Loucy (cell line): Measurements from ENCODE around the gene SYT13.

Source experiments
- H2AFZ ChIP-seq: fragments of 200-600 bp; sonication (generic); 2 replicates; pipeline ENCODE4 v1.6.0; 2016; ENCODE audit warnings: antibody characterized with exemption, mild to moderate bottlenecking, low read length, moderate library complexity
- H3F3A ChIP-seq: fragments of 200-600 bp; 2 replicates; pipeline ENCODE4 v1.6.0; 2016; ENCODE audit warnings: antibody characterized with exemption, low read depth, mild to moderate bottlenecking
- H3K27me3 ChIP-seq: fragments of 200-600 bp; sonication (generic); 2 replicates; pipeline ENCODE4 v1.6.1; 2014; ENCODE audit warnings: low read length, mild to moderate bottlenecking; ENCODE audit not compliant: insufficient read depth, poor library complexity, severe bottlenecking
- H3K36me3 ChIP-seq: fragments of 200-600 bp; sonication (generic); 2 replicates; pipeline ENCODE4 v1.6.1; 2016; ENCODE audit warnings: low read length; ENCODE audit not compliant: insufficient read depth
- H3K4me1 ChIP-seq: fragments of 200-600 bp; sonication (generic); 2 replicates; pipeline ENCODE4 v1.5.1; 2014; ENCODE audit warnings: low read length, mild to moderate bottlenecking; ENCODE audit not compliant: insufficient read depth, poor library complexity, severe bottlenecking
- H3K4me2 ChIP-seq: fragments of 200-600 bp; sonication (generic); 2 replicates; pipeline ENCODE4 v1.6.0; 2014; ENCODE audit warnings: antibody characterized with exemption, low read length, low read depth, mild to moderate bottlenecking; ENCODE audit not compliant: poor library complexity, severe bottlenecking
- H3K4me3 ChIP-seq: fragments of 200-600 bp; sonication (generic); 2 replicates; pipeline ENCODE4 v1.5.1; 2014; ENCODE audit warnings: low read length, mild to moderate bottlenecking, mixed read lengths; ENCODE audit not compliant: poor library complexity, severe bottlenecking
- H3K79me2 ChIP-seq: fragments of 200-600 bp; sonication (generic); 2 replicates; pipeline ENCODE4 v1.6.1; 2014; ENCODE audit warnings: low read length; ENCODE audit not compliant: insufficient read depth
- H3K9ac ChIP-seq: fragments of 200-600 bp; sonication (generic); 2 replicates; pipeline ENCODE4 v1.6.0; 2014; ENCODE audit warnings: mild to moderate bottlenecking, low read depth, low read length, moderate library complexity; ENCODE audit not compliant: poor library complexity, severe bottlenecking
- H3K9me2 ChIP-seq: fragments of 200-600 bp; sonication (generic); replicated peaks from 2 replicates; pipeline ENCODE4 v1.6.1; 2016; ENCODE audit warnings: low read depth, low read length, mixed read lengths
- H3K9me3 ChIP-seq: fragments of 200-600 bp; sonication (generic); 2 replicates; pipeline ENCODE4 v1.6.1; 2014; ENCODE audit warnings: mild to moderate bottlenecking, antibody characterized with exemption, low read length, low read depth; ENCODE audit not compliant: insufficient read depth
- H4K20me1 ChIP-seq: fragments of 200-600 bp; sonication (generic); 2 replicates; pipeline ENCODE4 v1.6.0; 2014; ENCODE audit warnings: antibody characterized with exemption, low read length, mild to moderate bottlenecking; ENCODE audit not compliant: insufficient read depth, poor library complexity, severe bottlenecking
- EZH2phosphoT487 ChIP-seq: fragments of 200-600 bp; IDR thresholded peaks from 2 replicates; pipeline ENCODE4 v1.6.1; 2018; ENCODE audit warnings: antibody characterized with exemption, mild to moderate bottlenecking, moderate library complexity, borderline replicate concordance
- TF ChIP-seq, protein P1 (sequence below): fragments of 200-600 bp; sonication (generic); conservative IDR thresholded peaks from 2 replicates; pipeline ENCODE4 v1.5.1; 2014; ENCODE audit warnings: mild to moderate bottlenecking, antibody characterized with exemption, low read length

Gene SYT13

DNA sequence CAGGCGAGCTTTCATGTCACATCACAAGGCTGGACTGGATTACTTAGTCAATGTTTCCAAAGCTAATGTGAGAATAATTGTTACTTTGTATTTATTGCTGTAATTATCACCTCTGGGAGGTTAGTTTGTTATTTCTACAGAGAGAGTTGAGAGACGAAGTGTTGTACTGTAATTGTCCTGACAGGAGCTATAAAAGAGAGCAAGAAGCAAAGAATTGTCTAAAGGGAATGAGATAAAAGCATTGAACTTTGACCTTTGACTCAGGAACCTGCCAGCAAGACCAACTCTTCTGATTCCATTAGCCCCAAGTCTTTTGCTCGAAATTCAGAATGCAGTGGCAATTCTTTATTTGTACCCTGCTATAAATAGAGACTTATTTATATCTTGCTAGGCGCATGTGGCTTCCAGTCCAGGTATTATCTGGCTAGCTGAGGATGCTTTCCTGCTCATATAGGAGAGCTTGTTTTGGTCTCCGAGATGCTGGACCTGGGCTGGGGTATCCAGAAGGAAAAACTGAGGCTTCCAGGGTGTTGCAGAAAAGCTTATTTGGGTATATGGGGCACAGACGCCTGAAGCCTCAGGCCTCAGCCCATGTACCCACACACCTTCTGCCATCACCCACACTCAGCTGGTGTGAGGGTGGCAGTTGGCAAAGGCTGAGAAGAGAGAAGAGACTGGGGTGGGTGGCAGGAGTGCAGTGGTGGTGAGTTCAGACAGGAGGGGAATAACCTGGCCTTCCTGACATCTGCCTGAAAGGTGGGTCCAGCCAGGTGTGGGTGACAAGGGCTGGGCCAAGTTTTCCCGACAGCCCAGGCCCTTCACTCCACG is 40.7 kb downstream of the SYT13 start:
- no peaks in the 10 kb centered on the region for H3K27me3 ChIP-seq
- no peaks in the 10 kb centered on the region for H3K9me2 ChIP-seq
- TF ChIP-seq EZH2phosphoT487: no peak
- TF ChIP-seq, protein P1, sequence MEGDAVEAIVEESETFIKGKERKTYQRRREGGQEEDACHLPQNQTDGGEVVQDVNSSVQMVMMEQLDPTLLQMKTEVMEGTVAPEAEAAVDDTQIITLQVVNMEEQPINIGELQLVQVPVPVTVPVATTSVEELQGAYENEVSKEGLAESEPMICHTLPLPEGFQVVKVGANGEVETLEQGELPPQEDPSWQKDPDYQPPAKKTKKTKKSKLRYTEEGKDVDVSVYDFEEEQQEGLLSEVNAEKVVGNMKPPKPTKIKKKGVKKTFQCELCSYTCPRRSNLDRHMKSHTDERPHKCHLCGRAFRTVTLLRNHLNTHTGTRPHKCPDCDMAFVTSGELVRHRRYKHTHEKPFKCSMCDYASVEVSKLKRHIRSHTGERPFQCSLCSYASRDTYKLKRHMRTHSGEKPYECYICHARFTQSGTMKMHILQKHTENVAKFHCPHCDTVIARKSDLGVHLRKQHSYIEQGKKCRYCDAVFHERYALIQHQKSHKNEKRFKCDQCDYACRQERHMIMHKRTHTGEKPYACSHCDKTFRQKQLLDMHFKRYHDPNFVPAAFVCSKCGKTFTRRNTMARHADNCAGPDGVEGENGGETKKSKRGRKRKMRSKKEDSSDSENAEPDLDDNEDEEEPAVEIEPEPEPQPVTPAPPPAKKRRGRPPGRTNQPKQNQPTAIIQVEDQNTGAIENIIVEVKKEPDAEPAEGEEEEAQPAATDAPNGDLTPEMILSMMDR: no peak
- H4K20me1 ChIP-seq: no peaks in the 10 kb centered on the region
- no peak overlapping the region for H2AFZ ChIP-seq
- peaks cover 4% of the 10 kb centered on the region; the same call in 1 of the 2 replicates for H3F3A ChIP-seq
- no peaks in the 10 kb centered on the region for H3K79me2 ChIP-seq
- H3K4me2 ChIP-seq: no peak overlapping the region
- H3K9ac ChIP-seq: no peak overlapping the region
- H3K36me3 ChIP-seq: no peaks in the 10 kb centered on the region
- H3K9me3 ChIP-seq: no peaks in the 10 kb centered on the region
- H3K4me1 ChIP-seq: peaks cover 48% of the 10 kb centered on the region
- H3K4me3 ChIP-seq: no peak overlapping the region

DNA sequence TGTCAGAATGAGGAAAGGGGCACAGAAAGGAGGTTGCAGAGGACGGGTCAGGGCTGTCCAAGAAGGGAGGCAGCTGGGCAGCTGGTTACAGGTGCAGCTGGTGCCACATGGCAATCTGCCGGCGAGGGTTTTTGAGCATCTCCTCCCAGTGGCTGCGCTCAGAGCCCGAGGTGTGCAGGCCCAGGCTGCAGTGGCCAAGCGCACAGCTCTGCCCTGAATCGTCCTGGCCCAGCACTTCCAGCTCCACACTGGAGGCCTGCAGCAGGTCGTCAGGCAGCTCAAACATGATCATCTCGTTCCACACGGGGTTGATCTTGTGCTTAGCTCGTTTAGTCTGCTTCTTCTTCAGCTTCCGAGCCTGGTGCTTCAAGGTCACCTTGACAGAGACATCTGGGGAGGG is 42.2 kb downstream of the SYT13 start:
- no peak for TF ChIP-seq EZH2phosphoT487
- TF ChIP-seq, protein P1: no peak
- Histone ChIP-seq H3K9ac (no peak overlapping the region), H3K36me3 (no peaks in the 10 kb centered on the region), H3F3A (peaks cover 4% of the 10 kb centered on the region; the same call in 1 of the 2 replicates), H3K9me2 (no peaks in the 10 kb centered on the region), H3K27me3 (no peaks in the 10 kb centered on the region), H4K20me1 (no peaks in the 10 kb centered on the region), H3K4me3 (no peak overlapping the region), H3K4me2 (no peak overlapping the region), H3K79me2 (no peaks in the 10 kb centered on the region), H2AFZ (peak overlapping the region; percentile 72; the same call in 1 of the 2 replicates), H3K4me1 (peaks cover 37% of the 10 kb centered on the region), H3K9me3 (no peaks in the 10 kb centered on the region)

DNA sequence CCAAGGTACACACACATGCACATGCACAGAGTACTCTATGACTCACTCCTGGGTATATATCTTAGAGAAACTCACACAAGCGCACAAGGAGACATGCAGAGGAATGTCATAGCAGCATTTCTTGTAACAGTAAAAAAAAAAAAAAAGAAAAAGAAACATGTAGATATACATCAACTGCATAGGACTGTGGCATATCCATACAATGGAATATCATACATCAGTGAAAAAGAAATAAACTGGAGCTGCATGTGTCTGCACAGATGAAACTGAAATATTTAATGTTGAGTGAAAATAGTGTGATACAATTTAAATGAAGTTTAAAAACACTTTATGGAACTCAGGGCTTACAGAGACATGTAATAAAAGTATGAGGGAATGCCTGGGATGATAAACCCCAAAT is 46.4 kb downstream of the SYT13 start:
- H3K9me2 ChIP-seq: no peaks in the 10 kb centered on the region
- H3K4me2 ChIP-seq: no peak overlapping the region
- no peak overlapping the region for H2AFZ ChIP-seq
- no peaks in the 10 kb centered on the region for H3K27me3 ChIP-seq
- peaks cover 23% of the 10 kb centered on the region for H3K4me1 ChIP-seq
- no peak overlapping the region for H3K4me3 ChIP-seq
- H3K9me3 ChIP-seq: no peaks in the 10 kb centered on the region
- no peaks in the 10 kb centered on the region for H3K79me2 ChIP-seq
- no peaks in the 10 kb centered on the region for H3F3A ChIP-seq
- TF ChIP-seq, protein P1: no peak
- TF ChIP-seq EZH2phosphoT487: no peak
- no peaks in the 10 kb centered on the region for H3K36me3 ChIP-seq
- H3K9ac ChIP-seq: no peak overlapping the region
- no peaks in the 10 kb centered on the region for H4K20me1 ChIP-seq
